Endothelial cell of umbilical vein (primary cell): Measurements from ENCODE around the gene RYR3. TPM values are rescaled to one million over a fixed set of nuclear protein-coding genes. Genes with fewer than 3 reads are reported as not detected.

Experiments used
- BruUV-seq: library from RNA; stranded (reverse); fragments of 400-500 nt; replicated peaks from 2 replicates; lab custom pipeline; 2021; lab: Mats Ljungman, UMichigan
- CTCF ChIA-PET: fragments of 300-600, 350-600 bp; sonication (Branson Sonifier 250); formaldehyde crosslinking; loops from one replicate; lab custom pipeline; 2021; ENCODE audit warnings: antibody characterized with exemption, inconsistent platforms; lab: Charles Lee
- POLR2A ChIA-PET: fragments of 300-600, 350-600 bp; sonication (Branson Sonifier 250); formaldehyde crosslinking; loops from one replicate; lab custom pipeline; 2021; ENCODE audit warnings: antibody characterized with exemption, inconsistent platforms; lab: Charles Lee
- DNase-seq: peaks from one replicate; pipeline ENCODE4 v3.0.0-alpha.2; 2011; ENCODE audit warnings: low read depth, low spot score
- FAIRE-seq: peaks from 2 replicates; lab custom pipeline; 2011; peaks lifted over from hg19 to GRCh38; lab: Jason Lieb, UNC
- H2AFZ ChIP-seq: 2 replicates; pipeline ENCODE4 v1.6.0; 2012; ENCODE audit warnings: low read depth, low read length, control low read depth, inconsistent platforms
- H3K27ac ChIP-seq: 2 replicates; pipeline ENCODE4 v1.5.1; 2011; ENCODE audit warnings: low read depth, mild to moderate bottlenecking, control low read depth, low read length, moderate library complexity; ENCODE audit not compliant: insufficient read depth
- H3K27me3 ChIP-seq, 2 experiments: 2 replicates each; pipeline versions ENCODE4 v1.6.0 to v1.6.1; 2011; ENCODE audit warnings: low read length in 2 of 2, mixed read lengths in 1 of 2; ENCODE audit not compliant: control insufficient read depth in 2 of 2, insufficient read depth in 2 of 2
- H3K36me3 ChIP-seq, 2 experiments: 2 replicates in 1 of 2; 3 replicates in 1 of 2; pipeline ENCODE4 v1.5.1; 2011; ENCODE audit warnings: low read length in 2 of 2, mild to moderate bottlenecking in 1 of 2, moderate library complexity in 1 of 2; ENCODE audit not compliant: control insufficient read depth in 2 of 2, insufficient read depth in 2 of 2; ENCODE audit errors: extremely low read depth in 1 of 2
- H3K4me1 ChIP-seq: 3 replicates; pipeline ENCODE4 v1.5.1; 2011; ENCODE audit warnings: mild to moderate bottlenecking, low read length; ENCODE audit not compliant: control insufficient read depth, insufficient read depth; ENCODE audit errors: extremely low read depth
- H3K4me2 ChIP-seq: 2 replicates; pipeline ENCODE4 v1.6.1; 2011; ENCODE audit warnings: low read length, control low read depth, mixed read lengths; ENCODE audit not compliant: insufficient read depth
- H3K4me3 ChIP-seq, 3 experiments: fragments of 200-600 bp in 1 of 3; sonication (generic), shearing (Covaris generic) in 1 of 3; replicated peaks in 1 of 3; 2 replicates each; pipeline ENCODE4 v1.5.1; 2011 to 2016; ENCODE audit warnings: control low read depth in 3 of 3, low read length in 3 of 3, mild to moderate bottlenecking in 2 of 3, inconsistent platforms in 1 of 3, low read depth in 1 of 3, moderate library complexity in 1 of 3; ENCODE audit not compliant: insufficient read depth in 1 of 3
- H3K79me2 ChIP-seq: 2 replicates; pipeline ENCODE4 v1.6.0; 2012; ENCODE audit warnings: low read length, inconsistent platforms; ENCODE audit not compliant: control insufficient read depth, insufficient read depth
- H3K9ac ChIP-seq: replicated peaks from 2 replicates; pipeline ENCODE3; 2011; ENCODE audit warnings: low read length, control low read depth; ENCODE audit not compliant: insufficient read depth; ENCODE audit errors: extremely low read depth
- H3K9me1 ChIP-seq: replicated peaks from 3 replicates; pipeline ENCODE4 v1.6.0; 2011; ENCODE audit warnings: mild to moderate bottlenecking, low read length; ENCODE audit not compliant: control insufficient read depth, insufficient read depth; ENCODE audit errors: extremely low read depth
- H3K9me3 ChIP-seq: replicated peaks from 2 replicates; pipeline ENCODE4 v1.5.1; 2012; ENCODE audit warnings: low read length, inconsistent platforms; ENCODE audit not compliant: control insufficient read depth, insufficient read depth
- H4K20me1 ChIP-seq: replicated peaks from 2 replicates; pipeline ENCODE3; 2011; ENCODE audit warnings: mild to moderate bottlenecking, low read length; ENCODE audit not compliant: control insufficient read depth, insufficient read depth; ENCODE audit errors: extremely low read depth
- EZH2 ChIP-seq: IDR thresholded peaks from 2 replicates; pipeline ENCODE4 v1.6.1; 2012; ENCODE audit warnings: borderline replicate concordance, low read depth, mild to moderate bottlenecking, moderate library complexity, low read length, inconsistent platforms; ENCODE audit not compliant: severe bottlenecking
- FOS ChIP-seq: IDR thresholded peaks from 2 replicates; pipeline ENCODE4 v1.6.1; 2011; ENCODE audit warnings: mild to moderate bottlenecking, low read length, moderate library complexity, borderline replicate concordance; ENCODE audit not compliant: insufficient read depth
- GATA2 ChIP-seq: IDR thresholded peaks from 2 replicates; pipeline ENCODE4 v1.7.0; 2011; ENCODE audit warnings: low read depth, mild to moderate bottlenecking, moderate library complexity, mixed read lengths, low read length; ENCODE audit not compliant: insufficient read length, insufficient read depth
- JUN ChIP-seq: IDR thresholded peaks from 2 replicates; pipeline ENCODE4 v1.6.1; 2011; ENCODE audit warnings: borderline replicate concordance, low read depth; ENCODE audit not compliant: insufficient read length, insufficient read depth
- MYC ChIP-seq: IDR thresholded peaks from one replicate; pipeline ENCODE4 v1.6.1; 2011; ENCODE audit warnings: mild to moderate bottlenecking, low read depth, low read length
- POLR2A ChIP-seq: IDR thresholded peaks from 2 replicates; pipeline ENCODE4 v1.6.1; 2012; ENCODE audit warnings: low read depth, mild to moderate bottlenecking, control low read depth, low read length
- POLR2AphosphoS5 ChIP-seq: IDR thresholded peaks from 2 replicates; pipeline ENCODE4 v1.6.1; 2012; ENCODE audit warnings: low read depth, mild to moderate bottlenecking, control low read depth, low read length, moderate library complexity; ENCODE audit not compliant: insufficient read depth
- dilution Hi-C: fragments of 300-500 bp; cut with MboI; formaldehyde crosslinking; loops from one replicate; pipeline ENCODE4 v1.15.0; 2019; ENCODE audit warnings: low sequenced_read_pairs; ENCODE audit not compliant: extremely low pct_ligation_motif_present
- intact Hi-C: fragments of 100-400 bp; cut with micrococcal nuclease; formaldehyde crosslinking; loops from one replicate; pipeline ENCODE4 v1.10.0; 2022
- polyA plus RNA-seq, 4 experiments: library from polyadenylated mRNA; depleted of rRNA in 3 of 4; stranded (reverse) in 3 of 4; unstranded in 1 of 4; fragments of >200 nt; gene quantifications; 2 replicates each; pipeline versions ENCODE4 v1.2.1 to v1.2.3, GENCODE V29; 2011 to 2012; ENCODE audit warnings: missing spikeins in 1 of 4
- total RNA-seq: library from RNA; stranded (reverse); gene quantifications from 2 replicates; pipeline ENCODE4 v1.2.3, GENCODE V29; 2021
- TF ChIP-seq, protein P1 (sequence below), 2 donors: IDR thresholded peaks; 1 replicate in 1 of 2; 2 replicates in 1 of 2; pipeline ENCODE4 v1.5.1; 2011; ENCODE audit warnings: low read length in 2 of 2, mild to moderate bottlenecking in 2 of 2, moderate library complexity in 2 of 2, control low read depth in 1 of 2, inconsistent platforms in 1 of 2, low read depth in 1 of 2; ENCODE audit not compliant: insufficient read depth in 1 of 2; ENCODE audit errors: extremely low read depth in 1 of 2
- TF ChIP-seq, protein P2 (sequence below): IDR thresholded peaks from 2 replicates; pipeline ENCODE4 v1.6.1; 2011; ENCODE audit not compliant: insufficient read depth, insufficient read length

The RYR3 gene
- total and polyA plus RNA-seq, 2 donors (not counting 3 experiments of a cell fraction or from before 2014, with no cell fraction given), result not detected

DNA sequence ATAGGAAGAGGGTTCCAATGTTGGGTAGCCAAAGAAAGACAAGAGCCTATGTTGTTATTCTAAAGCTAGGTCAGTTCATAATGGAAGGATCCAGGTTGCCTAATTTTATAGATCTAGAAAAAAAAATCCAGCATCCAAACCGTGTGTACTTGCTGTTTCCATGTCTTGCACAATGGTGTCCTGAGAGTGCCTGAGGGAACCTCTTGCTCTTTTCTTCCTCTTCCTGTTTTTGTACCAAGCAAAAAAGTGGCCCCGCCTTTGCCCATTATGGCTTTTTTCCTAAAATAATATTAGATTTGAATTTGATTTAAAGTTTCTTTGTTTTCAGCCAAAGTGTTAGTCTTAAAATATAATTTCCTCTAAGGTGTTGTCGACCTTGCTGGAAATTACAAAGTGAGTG is 224.4 kb downstream of the RYR3 start:
- Histone ChIP-seq H3K27me3 (peaks cover 0 to 3% of the 10 kb centered on the region in 2 experiments), H3K9ac (no peak overlapping the region), H4K20me1 (no peaks in the 10 kb centered on the region), H3K4me3 (no peak overlapping the region), H3K9me1 (no peaks in the 10 kb centered on the region), H3K27ac (no peak overlapping the region), H3K4me2 (no peak overlapping the region), H3K4me1 (no peaks in the 10 kb centered on the region), H2AFZ (no peak overlapping the region), H3K79me2 (no peaks in the 10 kb centered on the region), H3K9me3 (no peaks in the 10 kb centered on the region), H3K36me3 (no peaks in the 10 kb centered on the region)
- ChIA-PET CTCF (no interaction called here), POLR2A (no interaction called here)
- no peak for FAIRE-seq
- intact Hi-C loops (no loop called here), dilution Hi-C loops (no loop called here)
- TF ChIP-seq GATA2 (no peak), FOS (no peak), EZH2 (no peak), JUN (no peak), POLR2AphosphoS5 (no peak), POLR2A (no peak), MYC (no peak)
- TF ChIP-seq, protein P1, sequence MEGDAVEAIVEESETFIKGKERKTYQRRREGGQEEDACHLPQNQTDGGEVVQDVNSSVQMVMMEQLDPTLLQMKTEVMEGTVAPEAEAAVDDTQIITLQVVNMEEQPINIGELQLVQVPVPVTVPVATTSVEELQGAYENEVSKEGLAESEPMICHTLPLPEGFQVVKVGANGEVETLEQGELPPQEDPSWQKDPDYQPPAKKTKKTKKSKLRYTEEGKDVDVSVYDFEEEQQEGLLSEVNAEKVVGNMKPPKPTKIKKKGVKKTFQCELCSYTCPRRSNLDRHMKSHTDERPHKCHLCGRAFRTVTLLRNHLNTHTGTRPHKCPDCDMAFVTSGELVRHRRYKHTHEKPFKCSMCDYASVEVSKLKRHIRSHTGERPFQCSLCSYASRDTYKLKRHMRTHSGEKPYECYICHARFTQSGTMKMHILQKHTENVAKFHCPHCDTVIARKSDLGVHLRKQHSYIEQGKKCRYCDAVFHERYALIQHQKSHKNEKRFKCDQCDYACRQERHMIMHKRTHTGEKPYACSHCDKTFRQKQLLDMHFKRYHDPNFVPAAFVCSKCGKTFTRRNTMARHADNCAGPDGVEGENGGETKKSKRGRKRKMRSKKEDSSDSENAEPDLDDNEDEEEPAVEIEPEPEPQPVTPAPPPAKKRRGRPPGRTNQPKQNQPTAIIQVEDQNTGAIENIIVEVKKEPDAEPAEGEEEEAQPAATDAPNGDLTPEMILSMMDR (IDR thresholded peaks at IDR 0.05; ENCODE audit: extremely low read depth in 1 of 2, insufficient read depth in 1 of 2, low read depth in 1 of 2, low read length in 2 of 2), result no peak
- TF ChIP-seq, protein P2, sequence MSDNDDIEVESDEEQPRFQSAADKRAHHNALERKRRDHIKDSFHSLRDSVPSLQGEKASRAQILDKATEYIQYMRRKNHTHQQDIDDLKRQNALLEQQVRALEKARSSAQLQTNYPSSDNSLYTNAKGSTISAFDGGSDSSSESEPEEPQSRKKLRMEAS, result no peak
- BruUV-seq, result no TSS peak
- DNase-seq, result no peak
